Renal pelvis (tissue), 3 donors: ENCODE results near the gene SLC22A8. TPM values are rescaled to one million over a fixed set of nuclear protein-coding genes. Genes with fewer than 3 reads are reported as not detected.

Experiments used
- polyA plus RNA-seq, 3 donors: library from polyadenylated mRNA; unstranded; fragments of 120-200 nt; gene quantifications; one replicate each; pipeline ENCODE4 v1.2.1, GENCODE V29; 2013; ENCODE audit not compliant: insufficient read length in 3 of 3

The SLC22A8 gene
- polyA plus RNA-seq, 3 donors: 44.8 to 63.5 (median 60.6) TPM

Other genes with a start within 250 kb of the SLC22A8 start
- gene TAF6L, start 244.4 kb downstream of the SLC22A8 start, polyA plus RNA-seq: 10 to 100 TPM; 32.9 to 44.1 (median 40.0) TPM
- gene TMEM179B, start 228.4 kb downstream of the SLC22A8 start, polyA plus RNA-seq: 10 to 100 TPM; 67.7 to 75.2 (median 71.3) TPM
- 10 to 100 TPM; 30.6 to 31.6 (median 31.1) TPM for gene TMEM223, start 223.8 kb downstream of the SLC22A8 start, polyA plus RNA-seq
- gene NXF1, start 210.4 kb downstream of the SLC22A8 start, polyA plus RNA-seq: 100 to 1,000 TPM; 117 to 137 (median 126) TPM
- 10 to 100 TPM; 50.5 to 59.2 (median 54.7) TPM for gene STX5, start 183.8 kb downstream of the SLC22A8 start, polyA plus RNA-seq
- gene TEX54, start 183.0 kb downstream of the SLC22A8 start, polyA plus RNA-seq: under 1 TPM in 2 of 3 donors, not detected in 1; 0.36 to 0.65 TPM
- gene WDR74, start 176.3 kb downstream of the SLC22A8 start, polyA plus RNA-seq: 10 to 100 TPM; 38.1 to 49.6 (median 47.0) TPM
- gene SLC3A2, start 134.9 kb downstream of the SLC22A8 start, polyA plus RNA-seq: 100 to 1,000 TPM; 169 to 175 (median 169) TPM
- gene CHRM1, start 94.5 kb downstream of the SLC22A8 start, polyA plus RNA-seq: under 1 TPM in 2 of 3 donors, not detected in 1; 0.04 to 0.07 TPM
- 10 to 100 TPM; 25.1 to 38.1 (median 32.2) TPM for gene SLC22A6, start 30.9 kb downstream of the SLC22A8 start, polyA plus RNA-seq
- under 1 TPM; 0.68 to 0.84 (median 0.83) TPM for gene SLC22A24, start 128.4 kb upstream of the SLC22A8 start, polyA plus RNA-seq
- gene SLC22A25, start 227.8 kb upstream of the SLC22A8 start, polyA plus RNA-seq: not detected